GM19035 (cell line): ENCODE measurements around the gene TMEM184A.

Experiments
- ATAC-seq: cut with Tn5 transposase; IDR thresholded peaks from one replicate; pipeline ENCODE4 v1.9.1; 2021; ENCODE audit not compliant: unreplicated experiment

TMEM184A gene

DNA sequence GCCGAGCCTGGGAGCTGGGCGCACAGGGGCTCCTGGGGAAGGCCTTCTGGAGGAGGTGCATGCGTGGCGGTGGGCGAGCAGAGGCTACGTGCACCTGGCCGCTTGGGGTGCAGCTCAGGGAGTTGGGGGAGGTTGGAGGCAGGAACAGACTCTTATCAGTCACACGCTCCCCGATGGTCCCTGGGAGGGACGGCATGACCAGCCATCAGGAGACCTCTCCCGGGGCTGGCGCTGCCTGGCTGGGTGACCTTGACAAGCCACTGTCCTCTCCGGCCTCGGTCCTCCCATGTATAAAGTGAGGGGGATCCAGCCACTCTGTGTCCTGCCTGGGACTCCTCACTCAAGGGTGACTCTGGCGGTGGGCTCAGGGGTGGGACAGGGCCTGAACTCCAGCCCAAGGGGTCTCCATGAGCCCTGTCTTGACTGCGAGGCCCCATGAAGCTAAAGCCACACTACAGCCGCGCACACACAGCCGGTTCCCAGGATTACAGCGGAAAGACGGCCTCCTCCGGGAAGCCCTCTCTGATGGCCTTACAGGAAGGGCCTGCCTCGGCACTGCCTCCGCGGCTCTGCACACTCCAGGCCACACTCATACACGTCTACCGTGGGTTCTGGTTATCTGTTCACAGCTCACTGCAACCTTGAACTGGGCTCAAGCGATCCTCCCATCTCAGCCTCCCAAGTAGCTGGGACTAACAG is 2.3 kb downstream of the TMEM184A start:
- ATAC-seq: no peak

DNA sequence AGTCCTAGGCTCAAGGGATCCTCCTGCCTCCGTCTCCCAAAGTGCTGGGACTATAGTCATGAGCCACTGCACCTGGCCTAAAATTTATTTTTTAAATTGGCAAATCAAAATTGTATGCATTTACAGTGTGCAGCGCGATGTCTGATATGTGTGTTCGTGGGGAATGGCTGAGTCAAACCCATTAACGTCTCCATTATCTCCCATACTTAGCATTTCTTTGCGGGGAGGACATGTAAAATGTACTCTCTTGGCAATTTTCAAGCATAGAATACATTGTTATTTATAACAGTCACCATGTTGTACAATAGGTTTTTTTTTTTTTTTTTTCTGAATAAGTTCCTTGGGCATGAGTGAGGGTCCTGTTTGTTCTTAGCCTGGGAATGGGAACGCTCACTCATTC is 3.8 kb downstream of the TMEM184A start:
- ATAC-seq: no peak

GRCh38 chr7:1550846-1551155 is 5.2 kb downstream of the TMEM184A start:
- ATAC-seq: no peak

DNA sequence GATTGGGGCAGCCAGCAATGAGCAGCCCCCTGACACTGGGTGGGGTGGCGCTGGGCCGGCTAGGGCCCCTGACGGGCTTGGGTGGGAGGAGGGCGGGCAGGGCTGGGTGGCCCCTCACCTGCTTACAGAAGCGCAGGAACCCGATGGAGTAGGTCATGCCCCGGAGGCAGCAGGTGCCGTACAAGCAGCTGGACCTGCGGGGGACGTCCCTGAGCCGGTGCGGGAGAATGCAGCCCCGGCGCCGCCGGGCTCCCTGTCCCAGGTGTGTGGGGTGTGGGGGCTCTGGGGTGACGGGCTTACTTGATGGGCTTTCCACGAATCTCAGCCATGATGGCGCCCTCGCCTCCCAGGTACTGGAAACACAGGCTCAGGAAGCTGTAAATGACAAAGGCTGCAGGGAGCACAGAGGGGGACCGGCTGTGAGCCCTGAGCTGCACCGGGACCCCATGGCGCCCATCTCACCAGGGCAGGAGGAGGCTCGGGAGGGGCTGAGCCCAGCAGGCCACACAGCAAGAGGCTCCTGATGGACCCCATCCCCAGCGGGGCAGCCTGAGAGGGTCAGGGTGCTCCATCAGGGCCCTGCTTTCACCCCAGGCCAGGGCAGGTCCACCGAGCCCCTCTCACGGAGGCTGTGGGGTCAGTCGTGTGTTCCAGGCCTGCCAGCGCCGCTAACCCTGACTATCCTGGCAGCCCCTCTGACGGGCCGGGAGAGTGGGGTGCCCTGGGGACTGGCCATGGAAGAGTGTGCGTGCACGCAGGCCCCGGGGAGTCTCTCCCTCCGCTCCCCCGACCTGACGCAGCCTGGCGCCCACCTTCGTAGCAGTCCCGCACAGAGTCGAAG is 5.8 kb downstream of the TMEM184A start:
- no peak for ATAC-seq

- ATAC-seq: no peak
These were observed 6.5 kb downstream of the TMEM184A start for GRCh38 chr7:1549357-1550004.

DNA sequence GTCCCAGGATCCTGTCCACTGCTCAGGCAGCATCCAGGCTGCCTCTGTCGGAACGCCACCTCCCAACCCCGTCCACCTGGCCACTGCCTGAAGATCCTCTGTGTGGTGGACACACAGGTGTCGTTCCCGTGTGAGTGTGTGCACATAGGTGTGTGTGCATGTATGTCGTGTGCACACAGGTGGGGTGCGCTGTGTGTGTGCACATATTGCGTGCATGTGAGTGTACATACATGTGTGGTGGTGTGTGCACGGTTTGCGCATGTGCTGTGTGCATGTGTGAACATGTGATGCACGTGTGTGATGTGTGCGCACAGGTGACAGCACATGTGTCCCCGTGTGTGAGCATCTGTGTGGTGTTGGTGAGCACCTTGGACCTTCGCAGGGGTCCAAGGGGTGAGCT is 7.1 kb downstream of the TMEM184A start:
- no peak for ATAC-seq

DNA sequence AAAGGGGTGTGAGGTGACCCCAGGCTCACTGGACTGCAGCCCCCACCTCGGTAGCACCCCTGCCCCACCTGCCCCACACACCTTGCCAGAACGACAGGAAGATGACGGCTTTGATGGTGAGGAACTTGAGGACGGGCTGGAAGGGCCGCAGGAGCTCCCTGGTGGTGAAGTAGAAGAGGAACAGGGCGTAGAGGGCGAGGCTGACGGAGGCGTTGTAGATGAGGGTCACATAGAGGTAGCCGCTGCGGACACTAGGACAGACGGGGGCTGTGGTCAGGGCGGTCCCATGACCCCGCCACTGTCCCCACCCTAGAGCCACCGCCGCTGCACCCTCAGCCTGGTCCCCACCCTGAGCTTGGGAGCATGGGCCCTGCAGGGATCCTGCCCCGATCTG is 7.6 kb downstream of the TMEM184A start:
- ATAC-seq: no peak

DNA sequence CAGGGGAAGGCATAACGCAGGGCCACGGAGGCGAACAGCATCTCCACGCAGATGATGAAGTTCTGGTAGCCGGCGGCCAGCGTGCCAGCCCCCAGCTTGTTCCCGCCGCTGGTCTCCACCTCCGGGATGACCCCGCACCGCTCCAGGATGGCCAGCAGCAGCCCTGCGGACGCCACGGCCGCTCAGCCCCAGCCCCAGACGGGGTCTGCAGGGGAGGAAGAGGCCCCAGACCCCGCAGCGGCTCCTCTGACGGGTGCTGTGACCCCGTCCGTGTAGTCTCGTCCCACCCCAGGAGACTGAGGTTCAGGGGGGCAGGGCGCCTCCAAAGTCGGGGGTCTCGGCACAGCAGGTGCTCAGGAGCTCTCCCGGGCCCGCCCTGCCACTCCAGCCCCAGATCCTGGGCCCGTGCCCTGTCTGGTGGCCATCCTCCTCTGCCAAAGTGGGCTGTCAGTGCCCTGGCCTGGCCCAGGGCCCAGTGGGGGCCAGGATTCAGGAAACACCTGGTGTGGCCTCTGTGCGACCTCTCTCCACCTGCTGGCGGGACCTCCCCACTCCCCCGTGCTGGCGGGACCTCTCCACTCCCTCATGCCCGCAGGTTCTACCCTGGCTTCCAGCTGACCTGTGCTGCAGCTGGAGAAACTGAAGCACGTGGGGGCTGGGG is 8.1 kb downstream of the TMEM184A start:
- no peak for ATAC-seq

DNA sequence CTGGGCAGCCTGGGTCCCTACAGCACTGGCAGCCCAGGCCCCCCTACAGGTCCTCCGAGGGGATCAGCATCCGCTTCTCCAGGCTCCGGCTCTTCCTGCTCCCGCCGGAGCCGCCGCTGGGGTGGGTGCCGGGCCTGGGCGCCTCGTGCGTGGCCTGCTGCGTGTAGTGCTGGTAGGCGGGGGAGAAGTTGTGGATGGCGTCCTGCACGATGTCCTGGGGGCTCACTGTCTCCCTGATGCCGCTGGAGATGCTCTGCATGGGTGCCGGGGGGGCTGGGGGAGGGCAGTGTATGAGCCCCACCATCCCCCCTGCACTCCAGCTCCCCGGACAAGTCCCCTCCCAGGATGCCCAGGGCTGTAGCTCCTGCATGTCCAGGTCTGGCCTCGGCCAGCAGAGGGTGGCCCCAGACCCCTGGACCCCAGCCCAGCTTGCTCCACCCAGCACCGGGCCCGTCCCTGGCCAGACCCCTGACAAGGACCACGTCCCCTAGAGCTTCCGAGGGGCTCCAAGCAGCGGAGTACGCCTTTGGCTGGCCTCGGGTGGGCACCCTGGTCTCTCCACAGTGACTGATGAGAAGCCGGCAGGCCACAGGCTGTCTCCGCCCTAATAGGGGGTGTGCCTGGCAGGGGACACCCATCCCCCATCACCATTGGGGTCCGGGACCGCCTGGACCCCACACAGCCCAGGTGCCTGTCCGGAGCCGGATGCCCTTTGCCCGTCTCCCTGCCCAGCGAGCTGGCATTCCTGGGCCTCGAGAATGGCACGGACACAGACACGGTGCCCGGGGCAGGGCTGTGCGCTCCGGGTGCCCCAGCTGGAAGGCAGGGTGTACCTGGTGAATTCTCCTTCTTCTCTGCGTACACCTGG is 8.9 kb downstream of the TMEM184A start:
- ATAC-seq: no peak

- no peak for ATAC-seq
These were observed 9.6 kb downstream of the TMEM184A start for GRCh38 chr7:1546274-1546908.

DNA sequence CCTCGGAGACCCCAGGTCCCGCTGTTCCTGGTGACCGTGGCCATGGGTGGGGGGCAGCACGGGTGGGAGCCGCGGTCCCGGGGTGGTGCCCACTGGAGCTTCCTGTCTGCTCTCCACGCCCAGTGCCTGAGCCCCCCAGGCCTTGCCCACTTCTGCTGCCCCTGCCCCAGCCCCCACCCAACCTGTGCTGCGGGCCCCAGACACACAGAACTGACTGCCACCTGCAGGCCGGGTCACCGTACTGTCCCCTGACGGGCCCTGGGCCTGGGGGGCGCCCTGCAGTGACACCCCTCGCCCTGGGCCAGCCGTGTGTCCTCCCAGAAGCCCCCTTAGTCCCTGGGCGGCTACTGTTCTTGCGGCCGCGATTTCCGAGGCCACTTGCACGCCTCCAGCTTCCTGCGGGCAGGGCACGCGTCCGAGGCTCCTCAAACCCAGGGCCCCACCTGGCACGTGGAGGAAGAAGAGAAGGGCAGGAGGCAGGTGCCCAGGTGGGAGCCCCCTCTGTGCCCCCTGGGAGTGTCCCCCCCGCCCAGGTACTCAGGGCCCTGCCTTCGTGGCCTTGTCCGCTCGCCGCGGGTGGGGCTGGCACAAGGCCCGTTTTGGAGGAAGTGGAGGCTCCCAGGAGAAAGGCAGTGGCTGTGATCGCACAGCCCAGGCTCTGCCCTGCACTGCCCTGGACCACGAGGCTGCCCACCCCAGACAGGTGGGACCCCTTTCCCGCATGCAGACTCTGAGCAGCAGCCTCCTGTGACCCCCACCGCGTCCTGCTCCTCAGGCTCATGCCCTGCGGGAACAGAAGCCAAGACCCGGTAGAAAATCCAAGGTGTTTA is 10.4 kb downstream of the TMEM184A start:
- no peak for ATAC-seq

GRCh38 chr7:1544896-1545416 is 11.0 kb downstream of the TMEM184A start:
- ATAC-seq: no peak

- no peak for ATAC-seq
These were observed 11.7 kb downstream of the TMEM184A start for GRCh38 chr7:1544178-1544895.

DNA sequence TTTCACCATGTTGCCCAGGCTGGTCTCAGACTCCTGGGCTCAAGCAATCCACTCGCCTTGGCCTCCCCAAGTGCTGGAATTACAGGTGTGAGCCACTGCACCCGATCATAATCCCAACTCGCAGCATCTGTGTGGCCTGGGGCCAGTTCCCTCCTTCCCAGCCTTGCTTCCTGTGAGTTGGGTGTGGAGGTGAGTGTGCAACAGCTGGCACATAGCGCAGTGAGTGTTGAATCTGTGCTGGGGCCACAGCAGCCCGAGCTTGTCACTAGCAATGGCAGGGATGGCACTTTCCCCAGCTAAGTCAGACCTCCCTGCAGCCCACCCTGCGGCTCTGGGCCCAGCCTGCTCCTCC is 12.2 kb downstream of the TMEM184A start:
- ATAC-seq: no peak

- no peak for ATAC-seq
These were observed 12.9 kb downstream of the TMEM184A start for GRCh38 chr7:1542841-1543747.

DNA sequence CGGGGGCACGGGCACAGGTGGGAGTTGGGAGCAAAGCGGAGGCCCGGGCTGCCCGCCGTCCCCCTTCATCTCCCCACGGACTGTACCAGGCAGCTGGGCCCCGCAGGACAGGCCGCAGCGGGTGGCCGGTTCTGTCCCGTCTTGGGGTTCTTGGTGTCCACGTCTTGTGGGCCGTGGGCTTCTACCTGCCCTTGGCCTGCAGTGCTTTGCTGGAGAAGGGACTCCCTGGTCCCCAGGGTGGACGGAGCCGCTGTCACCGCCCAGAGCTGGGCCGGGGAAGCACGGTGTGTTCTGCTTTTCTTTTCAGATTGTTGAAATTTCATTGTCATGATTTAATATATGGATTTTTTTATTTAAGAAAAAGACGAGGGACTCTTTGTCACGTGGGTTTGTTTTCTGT is 13.7 kb downstream of the TMEM184A start:
- no peak for ATAC-seq

GRCh38 chr7:1541431-1542162 is 14.4 kb downstream of the TMEM184A start:
- ATAC-seq: no peak
